GM12878 (cell line): ENCODE data around the gene MYD88. TPM values are rescaled to one million over a fixed set of nuclear protein-coding genes. Genes with fewer than 3 reads are reported as not detected.

Experiments used
- ATAC-seq: fragments of 200-7000 bp; cut with Tn5 transposase; 3 replicates; pipeline ENCODE4 v1.9.1; 2020; ENCODE audit warnings: mild to moderate bottlenecking, moderate library complexity
- BruUV-seq: library from RNA; stranded (reverse); fragments of 400-500 nt; replicated peaks from 2 replicates; lab custom pipeline; 2021; lab: Mats Ljungman, UMichigan
- CTCF ChIA-PET: fragments of 300-600 bp; sonication (Branson Sonifier 250); formaldehyde crosslinking; extraction: SDS; loops from one replicate; lab custom pipeline; 2021; ENCODE audit warnings: inconsistent platforms; lab: Yijun Ruan, JAX
- POLR2A ChIA-PET: fragments of 350-600 bp; formaldehyde crosslinking; extraction: SDS; loops from one replicate; lab custom pipeline; 2021; ENCODE audit warnings: inconsistent platforms; lab: Charles Lee
- RAD21 ChIA-PET: fragments of 300-600 bp; sonication (Branson Sonifier 250); formaldehyde crosslinking; loops from one replicate; lab custom pipeline; 2023; ENCODE audit warnings: antibody characterized with exemption; ENCODE audit not compliant: unreplicated experiment; lab: Charles Lee
- SMC1A ChIA-PET: fragments of 300-600 bp; sonication (Branson Sonifier 250); formaldehyde crosslinking; loops from one replicate; lab custom pipeline; 2023; ENCODE audit not compliant: unreplicated experiment, uncharacterized antibody; lab: Charles Lee
- DNase-seq: peaks from one replicate; pipeline ENCODE4 v3.0.0-alpha.2; 2011; ENCODE audit warnings: low read depth, low spot score
- FAIRE-seq: peaks from 3 replicates; lab custom pipeline; 2011; peaks lifted over from hg19 to GRCh38; lab: Jason Lieb, UNC
- H2AFZ ChIP-seq: 2 replicates; pipeline ENCODE4 v1.6.0; 2011; ENCODE audit warnings: low read depth, low read length, control low read depth; ENCODE audit not compliant: control insufficient read depth
- H3K27ac ChIP-seq: 2 replicates; pipeline ENCODE4 v1.5.1; 2011; ENCODE audit warnings: control low read depth; ENCODE audit not compliant: control insufficient read depth, insufficient read depth
- H3K27me3 ChIP-seq, 2 experiments: replicated peaks in 1 of 2; 2 replicates each; pipeline versions ENCODE4 v1.6.0 to v1.6.1; 2011; ENCODE audit warnings: low read length in 1 of 2; ENCODE audit not compliant: control insufficient read depth in 2 of 2, insufficient read depth in 2 of 2
- H3K36me3 ChIP-seq, 2 experiments: 2 replicates each; pipeline ENCODE4 v1.5.1; 2011; ENCODE audit warnings: low read length in 1 of 2; ENCODE audit not compliant: control insufficient read depth in 2 of 2, insufficient read depth in 2 of 2
- H3K4me1 ChIP-seq: 2 replicates; pipeline ENCODE4 v1.6.1; 2011; ENCODE audit warnings: mild to moderate bottlenecking, low read length, moderate library complexity, mixed read lengths; ENCODE audit not compliant: control insufficient read depth, insufficient read depth
- H3K4me2 ChIP-seq: 2 replicates; pipeline ENCODE4 v1.6.0; 2011; ENCODE audit warnings: control low read depth; ENCODE audit not compliant: control insufficient read depth, insufficient read depth
- H3K4me3 ChIP-seq: fragments of 200-600 bp; sonication (generic); 2 replicates; pipeline ENCODE4 v1.5.1; 2016
- H3K79me2 ChIP-seq: 2 replicates; pipeline ENCODE4 v1.6.0; 2011; ENCODE audit warnings: low read length; ENCODE audit not compliant: control insufficient read depth, insufficient read depth
- H3K9ac ChIP-seq: 2 replicates; pipeline ENCODE4 v1.8.0; 2011; ENCODE audit warnings: low read length, control low read depth, mixed read lengths; ENCODE audit not compliant: control insufficient read depth, insufficient read depth
- H3K9me3 ChIP-seq: replicated peaks from 3 replicates; pipeline ENCODE4 v1.5.1; 2011; ENCODE audit warnings: mild to moderate bottlenecking, low read length; ENCODE audit not compliant: control insufficient read depth, insufficient read depth
- H4K20me1 ChIP-seq: 2 replicates; pipeline ENCODE4 v1.6.0; 2011; ENCODE audit not compliant: control insufficient read depth, insufficient read depth
- WGBS: methylation state at CpG from one replicate; pipeline ENCODE4 v1.1.6; 2016; ENCODE audit warnings: low lambda C conversion rate; ENCODE audit not compliant: insufficient replicate concordance, insufficient coverage; ENCODE audit errors: missing lambda C conversion rate; 5-methylcytosine and 5-hydroxymethylcytosine counted together
- in situ Hi-C: fragments of 300-500 bp; cut with MboI; formaldehyde crosslinking; loops from 9 replicates; pipeline ENCODE4 v1.14.3; 2018; ENCODE audit warnings: mixed read lengths
- intact Hi-C: fragments of 100-400 bp; cut with micrococcal nuclease; formaldehyde crosslinking; loops from one replicate; pipeline ENCODE4 v1.14.2; 2022; ENCODE audit not compliant: unreplicated experiment
- polyA plus RNA-seq, 11 experiments: library from polyadenylated mRNA; depleted of rRNA in 4 of 11; unstranded in 6 of 11; stranded (reverse) in 5 of 11; fragments of >200 nt; fragmentation: Nextera tagmentation in 4 of 11; fragmentation: Illumina TruSeq in 1 of 11; extraction: Ambion mirVana in 4 of 11; extraction: Trizol in 1 of 11; gene quantifications; 1 replicate in 1 of 11; 2 replicates in 10 of 11; pipeline versions ENCODE4 v1.2.1 to v1.2.3, GENCODE V29; 2011 to 2016; ENCODE audit warnings: inconsistent platforms in 2 of 11, missing spikeins in 2 of 11, low read depth in 1 of 11
- total RNA-seq, 4 experiments: library from RNA; depleted of rRNA in 3 of 4; stranded (reverse); fragments of >200 nt in 3 of 4; fragmentation: Illumina TruSeq in 1 of 4; extraction: Trizol in 1 of 4; gene quantifications; 2 replicates each; pipeline versions ENCODE4 v1.2.1 to v1.2.3, GENCODE V29; 2013 to 2021
- TF ChIP-seq, protein P1 (sequence below): fragments of 450-650 bp; IDR thresholded peaks from 2 replicates; pipeline ENCODE4 v1.6.1; 2017; ENCODE audit warnings: mild to moderate bottlenecking, moderate library complexity

Gene MYD88
- total and polyA plus RNA-seq, 10 of the 15 experiments (the other 5 are each of a cell fraction or from before 2014, with no cell fraction given): 5.5 to 84.8 (median 67.5) TPM

DNA sequence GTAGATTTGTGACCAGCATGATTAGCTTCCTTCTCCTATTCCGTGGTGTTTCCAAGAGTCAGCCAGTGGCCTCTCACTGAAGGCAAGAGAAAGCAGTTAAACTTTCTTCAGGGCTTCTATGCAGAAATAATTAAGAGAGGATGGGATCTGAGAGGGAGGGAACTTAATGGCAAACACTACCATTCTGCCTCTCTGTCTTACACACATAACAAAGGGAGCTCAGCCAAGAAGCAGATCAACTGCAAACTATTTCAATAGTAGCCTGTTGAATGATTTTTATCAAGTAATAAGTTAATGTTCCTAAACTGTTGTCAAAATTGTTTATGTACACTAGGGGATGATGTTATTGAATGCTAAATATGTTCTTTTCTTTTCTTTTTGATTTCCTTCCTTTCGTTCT is 38.7 kb downstream of the MYD88 start:
- Histone ChIP-seq H3K4me2 (no peak overlapping the region), H3K27me3 (no peaks in the 10 kb centered on the region), H3K27ac (no peak overlapping the region), H3K79me2 (peaks cover 85% of the 10 kb centered on the region), H3K4me3 (no peak overlapping the region), H3K4me1 (peaks cover 30% of the 10 kb centered on the region), H4K20me1 (peaks cover 9% of the 10 kb centered on the region; the same call in 1 of the 2 replicates), H2AFZ (no peak overlapping the region), H3K9me3 (no peaks in the 10 kb centered on the region)
- CTCF ChIA-PET: interaction anchor here (1.2 to 2.6 kb wide), 3 partner anchors 13 to 46 kb away, joined by 4 to 8 read pairs (median 4); partner anchors contain the start of gene ACAA1
- no peak for DNase-seq
- POLR2A ChIA-PET: interaction anchor here (0.8 to 1.0 kb wide), 2 partner anchors 10 to 12 kb away, joined by 3 to 4 read pairs; partner anchors contain the start of gene OXSR1
- FAIRE-seq: no peak
- in situ Hi-C loops (no loop called here), intact Hi-C loops (no loop called here)
- no TSS peak for BruUV-seq
- no peak for ATAC-seq
- WGBS: 61% methylated on average over 2 of the region's 2 CpGs
- SMC1A ChIA-PET: interaction anchor here (0.6 to 1.7 kb wide), 4 partner anchors 10 to 40 kb away, joined by 3 to 8 read pairs (median 3); partner anchors contain the start of gene ACAA1
- TF ChIP-seq, protein P1, sequence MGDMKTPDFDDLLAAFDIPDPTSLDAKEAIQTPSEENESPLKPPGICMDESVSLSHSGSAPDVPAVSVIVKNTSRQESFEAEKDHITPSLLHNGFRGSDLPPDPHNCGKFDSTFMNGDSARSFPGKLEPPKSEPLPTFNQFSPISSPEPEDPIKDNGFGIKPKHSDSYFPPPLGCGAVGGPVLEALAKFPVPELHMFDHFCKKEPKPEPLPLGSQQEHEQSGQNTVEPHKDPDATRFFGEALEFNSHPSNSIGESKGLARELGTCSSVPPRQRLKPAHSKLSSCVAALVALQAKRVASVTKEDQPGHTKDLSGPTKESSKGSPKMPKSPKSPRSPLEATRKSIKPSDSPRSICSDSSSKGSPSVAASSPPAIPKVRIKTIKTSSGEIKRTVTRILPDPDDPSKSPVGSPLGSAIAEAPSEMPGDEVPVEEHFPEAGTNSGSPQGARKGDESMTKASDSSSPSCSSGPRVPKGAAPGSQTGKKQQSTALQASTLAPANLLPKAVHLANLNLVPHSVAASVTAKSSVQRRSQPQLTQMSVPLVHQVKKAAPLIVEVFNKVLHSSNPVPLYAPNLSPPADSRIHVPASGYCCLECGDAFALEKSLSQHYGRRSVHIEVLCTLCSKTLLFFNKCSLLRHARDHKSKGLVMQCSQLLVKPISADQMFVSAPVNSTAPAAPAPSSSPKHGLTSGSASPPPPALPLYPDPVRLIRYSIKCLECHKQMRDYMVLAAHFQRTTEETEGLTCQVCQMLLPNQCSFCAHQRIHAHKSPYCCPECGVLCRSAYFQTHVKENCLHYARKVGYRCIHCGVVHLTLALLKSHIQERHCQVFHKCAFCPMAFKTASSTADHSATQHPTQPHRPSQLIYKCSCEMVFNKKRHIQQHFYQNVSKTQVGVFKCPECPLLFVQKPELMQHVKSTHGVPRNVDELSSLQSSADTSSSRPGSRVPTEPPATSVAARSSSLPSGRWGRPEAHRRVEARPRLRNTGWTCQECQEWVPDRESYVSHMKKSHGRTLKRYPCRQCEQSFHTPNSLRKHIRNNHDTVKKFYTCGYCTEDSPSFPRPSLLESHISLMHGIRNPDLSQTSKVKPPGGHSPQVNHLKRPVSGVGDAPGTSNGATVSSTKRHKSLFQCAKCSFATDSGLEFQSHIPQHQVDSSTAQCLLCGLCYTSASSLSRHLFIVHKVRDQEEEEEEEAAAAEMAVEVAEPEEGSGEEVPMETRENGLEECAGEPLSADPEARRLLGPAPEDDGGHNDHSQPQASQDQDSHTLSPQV: no peak
- TF ChIP-seq, all 136 proteins: peak for 0
- no peaks in the 10 kb centered on the region; a peak in 3 of 4 replicates for H3K36me3 ChIP-seq
- RAD21 ChIA-PET: no interaction called here
- no peak overlapping the region for H3K9ac ChIP-seq
